MCF 10A (cell line): ENCODE data around the gene CIAO2B. TPM values are rescaled to one million over a fixed set of nuclear protein-coding genes. Genes with fewer than 3 reads are reported as not detected.
"Not testable (repeated sequence)": the region's sequence is repeated elsewhere in the genome, so short reads cannot be mapped to it uniquely, and the experiment has no call there.

ENCODE experiments used
- BruUV-seq: library from RNA; stranded (reverse); fragments of 400-500 nt; replicated peaks from 2 replicates; lab custom pipeline; 2021; lab: Mats Ljungman, UMichigan
- CTCF ChIA-PET: fragments of 300-600 bp; sonication (Branson Sonifier 250); formaldehyde crosslinking; extraction: SDS; loops from one replicate; lab custom pipeline; 2021; ENCODE audit warnings: antibody characterized with exemption, inconsistent platforms; lab: Yijun Ruan, JAX
- POLR2A ChIA-PET: fragments of 300-600, 350-650 bp; sonication (Branson Sonifier 250); formaldehyde crosslinking; extraction: SDS; loops from one replicate; lab custom pipeline; 2020; ENCODE audit warnings: antibody characterized with exemption, inconsistent platforms; lab: Yijun Ruan, JAX
- DNase-seq: peaks from one replicate; pipeline ENCODE4 v3.0.0-alpha.2; 2018; ENCODE audit not compliant: unreplicated experiment
- H3K27ac Mint-ChIP-seq: one replicate; pipeline ENCODE4 v1.8.0; 2022; ENCODE audit warnings: mild to moderate bottlenecking, low read depth, mixed read lengths; ENCODE audit not compliant: unreplicated experiment
- H3K27me3 Mint-ChIP-seq: one replicate; pipeline ENCODE4 v1.8.0; 2022; ENCODE audit warnings: mixed read lengths; ENCODE audit not compliant: insufficient read depth, unreplicated experiment
- H3K36me3 Mint-ChIP-seq: one replicate; pipeline ENCODE4 v1.8.0; 2022; ENCODE audit warnings: mild to moderate bottlenecking, moderate library complexity, mixed read lengths; ENCODE audit not compliant: insufficient read depth, unreplicated experiment
- H3K4me1 Mint-ChIP-seq: one replicate; pipeline ENCODE4 v1.8.0; 2022; ENCODE audit warnings: mixed read lengths; ENCODE audit not compliant: insufficient read depth, unreplicated experiment
- H3K4me3 Mint-ChIP-seq: one replicate; pipeline ENCODE4 v1.8.0; 2022; ENCODE audit warnings: mild to moderate bottlenecking, moderate library complexity, mixed read lengths; ENCODE audit not compliant: unreplicated experiment
- H3K9me3 Mint-ChIP-seq: one replicate; pipeline ENCODE4 v1.8.0; 2022; ENCODE audit warnings: mixed read lengths; ENCODE audit not compliant: unreplicated experiment
- intact Hi-C: fragments of 100-400 bp; cut with micrococcal nuclease; formaldehyde crosslinking; loops from 2 replicates; pipeline ENCODE4 v1.14.1; 2022
- total RNA-seq: library from RNA; stranded (reverse); gene quantifications from 2 replicates; pipeline ENCODE4 v1.2.3, GENCODE V29; 2022
- TF ChIP-seq, protein P1 (sequence below): fragments of 200-600 bp; IDR thresholded peaks from one replicate; pipeline ENCODE4 v1.8.0; 2022; ENCODE audit warnings: antibody characterized with exemption, mild to moderate bottlenecking; ENCODE audit not compliant: unreplicated experiment

The CIAO2B gene
- total RNA-seq, 1 experiment from 2014 or later = 133 TPM

DNA sequence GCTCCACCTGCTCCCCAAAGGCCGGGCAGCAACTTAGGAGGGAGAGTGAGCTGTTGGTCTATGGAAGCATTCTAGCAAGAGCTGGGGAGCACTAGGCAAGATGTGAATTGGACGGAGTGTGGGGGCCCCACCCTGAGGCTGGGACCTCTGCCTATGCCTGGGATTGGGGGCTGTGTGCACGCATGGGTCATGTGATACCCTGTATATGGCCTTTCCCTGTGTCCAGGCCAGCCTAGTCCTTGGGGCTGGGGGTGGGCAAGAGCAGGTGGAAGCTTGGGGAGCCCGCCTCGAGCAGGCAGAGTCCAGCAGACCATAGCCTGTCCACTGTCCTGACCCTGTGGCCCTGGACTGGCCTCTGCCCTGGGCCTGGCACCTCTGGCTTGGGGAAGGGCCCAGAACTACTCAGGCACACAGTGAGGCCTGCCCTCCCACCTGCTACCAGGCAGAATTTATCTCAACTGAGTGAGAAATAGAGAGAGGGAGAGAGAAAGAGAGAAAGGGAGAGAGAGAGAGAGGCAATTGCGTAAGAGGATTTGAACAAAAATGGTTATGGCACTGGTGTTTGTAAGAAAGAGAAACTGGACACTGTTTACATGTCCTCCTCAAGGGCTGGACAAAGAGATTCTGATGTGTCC, 34.8 kb downstream of the CIAO2B start:
- no peak for DNase-seq
- Mint-ChIP-seq H3K36me3 (peaks cover 6% of the 10 kb centered on the region), H3K9me3 (no peaks in the 10 kb centered on the region), H3K4me3 (no peak overlapping the region), H3K27ac (peak overlapping the region; percentile 25), H3K4me1 (peaks cover 36% of the 10 kb centered on the region), H3K27me3 (no peaks in the 10 kb centered on the region)
- TF ChIP-seq, protein P1, sequence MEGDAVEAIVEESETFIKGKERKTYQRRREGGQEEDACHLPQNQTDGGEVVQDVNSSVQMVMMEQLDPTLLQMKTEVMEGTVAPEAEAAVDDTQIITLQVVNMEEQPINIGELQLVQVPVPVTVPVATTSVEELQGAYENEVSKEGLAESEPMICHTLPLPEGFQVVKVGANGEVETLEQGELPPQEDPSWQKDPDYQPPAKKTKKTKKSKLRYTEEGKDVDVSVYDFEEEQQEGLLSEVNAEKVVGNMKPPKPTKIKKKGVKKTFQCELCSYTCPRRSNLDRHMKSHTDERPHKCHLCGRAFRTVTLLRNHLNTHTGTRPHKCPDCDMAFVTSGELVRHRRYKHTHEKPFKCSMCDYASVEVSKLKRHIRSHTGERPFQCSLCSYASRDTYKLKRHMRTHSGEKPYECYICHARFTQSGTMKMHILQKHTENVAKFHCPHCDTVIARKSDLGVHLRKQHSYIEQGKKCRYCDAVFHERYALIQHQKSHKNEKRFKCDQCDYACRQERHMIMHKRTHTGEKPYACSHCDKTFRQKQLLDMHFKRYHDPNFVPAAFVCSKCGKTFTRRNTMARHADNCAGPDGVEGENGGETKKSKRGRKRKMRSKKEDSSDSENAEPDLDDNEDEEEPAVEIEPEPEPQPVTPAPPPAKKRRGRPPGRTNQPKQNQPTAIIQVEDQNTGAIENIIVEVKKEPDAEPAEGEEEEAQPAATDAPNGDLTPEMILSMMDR = no peak
- no TSS peak for BruUV-seq
- CTCF ChIA-PET = interaction anchor here (0.6 to 1.2 kb wide), 2 partner anchors 249 to 270 kb away, joined by 3 to 4 read pairs; no protein-coding TSS in a partner anchor
- intact Hi-C loops = loop anchor here (5.0 kb wide), 1 partner anchor 283 kb away; the partner anchor contains the start of gene MATCAP1
- POLR2A ChIA-PET = interaction anchor here (0.5 to 6.6 kb wide), 7 partner anchors 11 to 958 kb away, joined by 3 to 48 read pairs (median 4); partner anchors contain the start of genes CIAO2B and PDP2

DNA sequence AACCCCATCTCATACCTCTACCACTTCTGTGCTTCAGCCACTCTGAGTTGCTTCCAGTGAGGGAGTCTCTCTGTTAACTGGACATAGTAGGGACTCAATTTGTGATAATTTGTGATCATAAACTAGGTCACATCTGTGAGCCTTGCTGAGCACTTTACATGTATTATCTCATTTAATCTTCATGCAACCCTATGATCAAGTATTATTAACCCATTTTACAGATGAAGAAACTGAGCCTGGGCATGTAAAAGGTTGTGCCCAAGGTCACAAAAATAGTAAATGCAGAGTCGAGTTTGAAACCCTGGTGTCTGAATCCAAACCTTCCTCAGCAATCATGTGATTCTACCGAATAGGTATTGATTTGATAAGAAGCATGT, 35.3 kb downstream of the CIAO2B start:
- Mint-ChIP-seq H3K9me3 (no peaks in the 10 kb centered on the region), H3K27me3 (no peaks in the 10 kb centered on the region), H3K36me3 (peaks cover 6% of the 10 kb centered on the region), H3K4me1 (peaks cover 36% of the 10 kb centered on the region), H3K27ac (no peak overlapping the region), H3K4me3 (no peak overlapping the region)
- BruUV-seq = no TSS peak
- TF ChIP-seq, protein P1 = no peak
- intact Hi-C loops = loop anchor here (5.0 kb wide), 1 partner anchor 283 kb away; the partner anchor contains the start of gene MATCAP1
- POLR2A ChIA-PET = interaction anchor here (0.9 to 6.6 kb wide), 5 partner anchors 18 to 38 kb away, joined by 3 to 48 read pairs (median 4); partner anchors contain the start of genes CIAO2B and PDP2
- CTCF ChIA-PET = interaction anchor here (0.8 to 7.1 kb wide), 3 partner anchors 11 to 33 kb away, joined by 3 to 62 read pairs (median 3); partner anchors contain the start of gene RRAD
- no peak for DNase-seq

DNA sequence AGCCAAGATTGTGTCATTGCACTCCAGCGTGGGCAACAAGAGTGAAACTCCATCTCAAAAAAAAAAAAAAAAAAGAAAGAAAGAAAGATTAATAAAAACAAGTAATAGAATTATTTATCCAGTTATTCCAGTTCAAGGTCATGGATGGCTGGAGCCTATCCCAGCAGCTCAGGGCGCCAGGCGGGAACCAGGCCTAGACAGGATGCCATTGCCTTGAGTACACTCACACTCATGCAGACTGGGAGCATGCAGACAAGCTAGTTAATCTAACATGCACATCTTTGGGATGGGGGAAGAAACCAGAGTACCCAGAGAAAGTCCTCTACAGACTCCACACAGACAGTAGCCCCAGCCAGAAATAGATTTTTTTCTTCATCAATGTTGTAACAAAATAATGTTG, 36.0 kb downstream of the CIAO2B start:
- DNase-seq = no peak
- Mint-ChIP-seq H3K27ac (no peak overlapping the region), H3K36me3 (peaks cover 6% of the 10 kb centered on the region), H3K4me1 (peaks cover 36% of the 10 kb centered on the region), H3K27me3 (no peaks in the 10 kb centered on the region), H3K9me3 (no peaks in the 10 kb centered on the region), H3K4me3 (no peak overlapping the region)
- CTCF ChIA-PET = interaction anchor here (0.6 to 7.1 kb wide), 6 partner anchors 10 to 59 kb away, joined by 3 to 62 read pairs (median 4); partner anchors contain the start of gene RRAD
- intact Hi-C loops = loop anchor here (5.0 kb wide), 1 partner anchor 284 kb away; the partner anchor contains the start of gene MATCAP1
- POLR2A ChIA-PET = interaction anchor here (0.9 to 6.6 kb wide), 5 partner anchors 17 to 38 kb away, joined by 3 to 48 read pairs (median 4); partner anchors contain the start of genes CIAO2B and PDP2
- no TSS peak for BruUV-seq
- TF ChIP-seq, protein P1 = no peak

DNA sequence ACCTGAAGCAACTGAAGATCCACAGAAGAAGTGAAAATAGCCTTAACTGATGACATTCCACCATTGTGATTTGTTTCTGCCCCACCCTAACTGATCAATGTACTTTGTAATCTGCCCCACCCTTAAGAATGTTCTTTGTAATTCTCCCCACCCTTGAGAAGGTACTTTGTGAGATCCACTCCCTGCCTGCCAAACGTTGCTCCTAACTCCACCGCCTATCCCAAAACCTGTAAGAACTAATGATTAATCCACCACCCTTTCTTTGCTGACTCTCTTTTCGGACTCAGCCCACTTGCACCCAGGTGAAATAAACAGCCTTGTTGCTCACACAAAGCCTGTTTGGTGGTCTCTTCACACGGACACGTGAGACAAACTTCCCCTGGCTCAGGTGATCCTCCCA, 37.5 kb downstream of the CIAO2B start:
- peak overlapping the region; percentile 92 for H3K27ac Mint-ChIP-seq
- CTCF ChIA-PET = interaction anchor here (0.6 to 7.1 kb wide), 14 partner anchors 9 to 214 kb away, joined by 3 to 66 read pairs (median 22); partner anchors contain the start of genes CDH16, CIAO2B, PDP2 and RRAD
- not testable (repeated sequence) for BruUV-seq, H3K36me3 Mint-ChIP-seq, H3K9me3 Mint-ChIP-seq, H3K27me3 Mint-ChIP-seq, DNase-seq
- POLR2A ChIA-PET = interaction anchor here (0.6 to 6.6 kb wide), 11 partner anchors 15 to 279 kb away, joined by 3 to 48 read pairs (median 5); partner anchors contain the start of genes CES2, CIAO2B and PDP2
- H3K4me1 Mint-ChIP-seq = peaks cover 36% of the 10 kb centered on the region
- H3K4me3 Mint-ChIP-seq = peak overlapping the region; percentile 39
- intact Hi-C loops = loop anchor here (5.0 kb wide), 1 partner anchor 286 kb away; the partner anchor contains the start of gene MATCAP1
